Brain microvascular endothelial cell (primary cell): ENCODE results near the gene MTAP.

Experiments
- DNase-seq: peaks from one replicate; pipeline ENCODE4 v3.0.0-alpha.2; 2020
- H3K27ac ChIP-seq: fragments of 250-450 bp; sonication (Bioruptor Pico); 2 replicates; pipeline ENCODE4 v1.5.1; 2020; ENCODE audit warnings: mild to moderate bottlenecking, moderate library complexity
- H3K27me3 ChIP-seq: fragments of 250-450 bp; sonication (Bioruptor Pico); replicated peaks from 2 replicates; pipeline ENCODE4 v1.5.1; 2020; ENCODE audit warnings: mild to moderate bottlenecking
- H3K36me3 ChIP-seq: fragments of 250-450 bp; sonication (Bioruptor Pico); replicated peaks from 2 replicates; pipeline ENCODE4 v1.5.1; 2020; ENCODE audit warnings: mild to moderate bottlenecking
- H3K4me3 ChIP-seq: 2 replicates; pipeline ENCODE4 v1.5.1; 2011; ENCODE audit warnings: low read depth, mild to moderate bottlenecking, control low read depth, low read length, moderate library complexity
- in situ Hi-C: cut with HindIII; loops from 2 replicates; pipeline ENCODE4 v1.10.0; 2017; ENCODE audit warnings: low sequenced_read_pairs, low pct_ligation_motif_present
- TF ChIP-seq, protein P1 (sequence below): IDR thresholded peaks from 2 replicates; pipeline ENCODE4 v1.5.1; 2011; ENCODE audit warnings: low read depth, mild to moderate bottlenecking, moderate library complexity, low read length, control low read depth, inconsistent platforms; ENCODE audit errors: missing control alignments

The MTAP gene

DNA sequence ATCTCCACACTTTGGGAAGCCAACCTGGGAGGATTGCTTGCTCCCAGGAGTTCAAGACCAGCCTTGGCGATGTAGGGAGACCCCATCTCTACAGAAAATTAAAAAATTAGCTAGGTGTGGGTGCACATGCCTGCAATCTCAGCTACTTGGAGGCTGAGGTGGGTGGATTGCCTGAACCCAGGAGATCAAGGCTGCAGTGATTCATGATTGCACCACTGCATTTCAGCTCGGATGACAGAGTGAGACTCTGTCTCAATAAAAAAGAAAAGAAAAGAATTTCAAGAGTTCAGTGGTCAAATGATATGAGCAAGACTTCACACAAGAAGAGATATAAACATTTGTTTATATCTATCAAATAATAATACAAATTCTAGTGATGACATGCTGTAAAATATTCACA, 23.0 kb upstream of the MTAP start:
- DNase-seq: no peak
- TF ChIP-seq, protein P1, sequence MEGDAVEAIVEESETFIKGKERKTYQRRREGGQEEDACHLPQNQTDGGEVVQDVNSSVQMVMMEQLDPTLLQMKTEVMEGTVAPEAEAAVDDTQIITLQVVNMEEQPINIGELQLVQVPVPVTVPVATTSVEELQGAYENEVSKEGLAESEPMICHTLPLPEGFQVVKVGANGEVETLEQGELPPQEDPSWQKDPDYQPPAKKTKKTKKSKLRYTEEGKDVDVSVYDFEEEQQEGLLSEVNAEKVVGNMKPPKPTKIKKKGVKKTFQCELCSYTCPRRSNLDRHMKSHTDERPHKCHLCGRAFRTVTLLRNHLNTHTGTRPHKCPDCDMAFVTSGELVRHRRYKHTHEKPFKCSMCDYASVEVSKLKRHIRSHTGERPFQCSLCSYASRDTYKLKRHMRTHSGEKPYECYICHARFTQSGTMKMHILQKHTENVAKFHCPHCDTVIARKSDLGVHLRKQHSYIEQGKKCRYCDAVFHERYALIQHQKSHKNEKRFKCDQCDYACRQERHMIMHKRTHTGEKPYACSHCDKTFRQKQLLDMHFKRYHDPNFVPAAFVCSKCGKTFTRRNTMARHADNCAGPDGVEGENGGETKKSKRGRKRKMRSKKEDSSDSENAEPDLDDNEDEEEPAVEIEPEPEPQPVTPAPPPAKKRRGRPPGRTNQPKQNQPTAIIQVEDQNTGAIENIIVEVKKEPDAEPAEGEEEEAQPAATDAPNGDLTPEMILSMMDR: no peak
- in situ Hi-C loops: no loop called here
- Histone ChIP-seq H3K27ac (no peak overlapping the region), H3K27me3 (no peaks in the 10 kb centered on the region), H3K36me3 (no peaks in the 10 kb centered on the region), H3K4me3 (no peak overlapping the region)

DNA sequence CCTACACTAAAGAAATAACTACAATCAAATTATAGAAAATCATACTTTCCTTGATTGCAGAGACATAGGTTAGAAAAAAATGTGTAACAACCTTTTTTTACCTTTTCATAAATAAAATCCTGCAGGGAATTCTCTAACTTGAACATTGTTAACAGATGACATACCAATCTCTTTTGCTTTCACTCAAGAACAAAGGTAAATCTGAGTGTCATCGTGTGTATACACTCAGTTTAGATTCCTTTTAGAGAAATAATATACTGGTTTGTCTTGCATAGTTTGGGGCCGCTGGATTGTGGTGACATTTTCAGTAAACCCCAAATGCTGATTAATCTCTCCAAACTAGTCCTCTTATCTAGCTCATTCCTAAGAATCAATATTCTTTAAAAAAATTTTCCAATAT, 20.8 kb upstream of the MTAP start:
- Histone ChIP-seq H3K27me3 (no peaks in the 10 kb centered on the region), H3K4me3 (no peak overlapping the region), H3K27ac (no peak overlapping the region), H3K36me3 (no peaks in the 10 kb centered on the region)
- in situ Hi-C loops: loop anchor here (10.0 kb wide), 1 partner anchor 67 kb away; no protein-coding TSS in a partner anchor
- TF ChIP-seq, protein P1: no peak
- DNase-seq: no peak

DNA sequence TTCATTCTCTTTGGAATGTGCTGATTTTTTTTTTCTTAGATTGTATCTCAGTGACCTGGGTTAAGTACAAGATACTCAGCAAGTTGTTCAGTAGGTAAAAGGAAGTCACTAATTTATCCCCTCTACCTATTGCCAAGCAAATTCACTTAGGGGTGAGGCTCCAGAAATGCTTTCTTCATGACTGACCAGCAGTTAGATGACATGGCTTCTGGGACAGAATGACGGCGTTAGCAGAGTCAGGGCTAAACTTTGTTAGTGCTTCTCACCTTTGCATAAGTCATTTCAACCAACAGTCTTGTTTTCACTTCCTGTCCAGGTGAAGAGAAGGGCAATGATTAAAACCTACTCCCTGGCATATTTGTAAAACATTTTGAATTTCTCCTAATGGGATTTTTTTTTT, 20.2 kb upstream of the MTAP start:
- TF ChIP-seq, protein P1: no peak
- Histone ChIP-seq H3K36me3 (no peaks in the 10 kb centered on the region), H3K27me3 (no peaks in the 10 kb centered on the region), H3K27ac (no peak overlapping the region), H3K4me3 (no peak overlapping the region)
- DNase-seq: no peak
- in situ Hi-C loops: loop anchor here (10.0 kb wide), 1 partner anchor 67 kb away; no protein-coding TSS in a partner anchor

DNA sequence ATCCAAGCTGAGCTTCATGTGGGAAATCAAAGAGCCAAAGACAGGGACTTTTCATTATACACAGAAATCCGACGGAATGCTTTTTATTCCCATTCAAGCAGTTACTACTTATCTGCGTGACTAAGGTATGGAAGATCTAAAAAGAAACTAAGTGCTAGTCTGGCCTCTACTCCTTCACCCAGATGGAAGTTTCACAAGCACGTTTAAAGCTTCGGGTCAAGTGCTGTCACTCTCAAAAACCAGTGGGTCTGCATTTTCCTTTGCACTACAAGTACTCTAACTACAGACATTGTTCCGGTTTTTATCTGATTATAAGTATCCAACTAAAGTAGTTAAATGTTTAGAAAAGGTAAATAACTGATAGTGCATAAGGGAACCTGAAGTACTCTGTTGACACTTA, 13.7 kb upstream of the MTAP start:
- no peaks in the 10 kb centered on the region for H3K27me3 ChIP-seq
- in situ Hi-C loops: loop anchor here (10.0 kb wide), 1 partner anchor 74 kb away; no protein-coding TSS in a partner anchor
- no peak for DNase-seq
- no peak overlapping the region for H3K27ac ChIP-seq
- TF ChIP-seq, protein P1: no peak
- H3K4me3 ChIP-seq: no peak overlapping the region
- H3K36me3 ChIP-seq: no peaks in the 10 kb centered on the region

DNA sequence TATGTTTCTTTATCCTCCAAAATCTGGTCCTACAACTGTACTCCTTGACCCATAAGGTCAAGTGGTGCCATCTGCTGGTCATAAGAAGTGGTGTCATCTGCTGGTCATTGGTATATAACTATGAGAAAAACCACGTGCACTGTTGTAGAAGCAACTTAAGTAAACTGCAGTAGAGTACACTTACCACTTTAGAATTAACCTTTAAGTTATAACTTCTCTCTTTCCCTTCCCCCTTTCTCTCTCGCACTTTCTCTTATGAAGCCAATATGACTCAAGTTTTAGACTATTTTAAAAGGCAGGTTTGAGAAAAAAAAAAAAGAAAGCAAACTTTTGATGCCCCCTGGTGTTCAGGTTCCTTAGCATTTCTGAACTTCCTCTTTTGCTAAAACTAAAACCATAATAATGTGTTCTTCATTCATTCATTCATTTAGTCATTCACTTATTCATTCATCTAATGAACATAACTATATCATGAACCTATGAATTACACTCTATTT, 12.8 kb upstream of the MTAP start:
- Histone ChIP-seq H3K27ac (no peak overlapping the region), H3K36me3 (no peaks in the 10 kb centered on the region), H3K27me3 (no peaks in the 10 kb centered on the region), H3K4me3 (peak overlapping the region; percentile 31)
- TF ChIP-seq, protein P1: peak; percentile 73
- peak; percentile 73 for DNase-seq
- in situ Hi-C loops: loop anchor here (10.0 kb wide), 1 partner anchor 75 kb away; no protein-coding TSS in a partner anchor

DNA sequence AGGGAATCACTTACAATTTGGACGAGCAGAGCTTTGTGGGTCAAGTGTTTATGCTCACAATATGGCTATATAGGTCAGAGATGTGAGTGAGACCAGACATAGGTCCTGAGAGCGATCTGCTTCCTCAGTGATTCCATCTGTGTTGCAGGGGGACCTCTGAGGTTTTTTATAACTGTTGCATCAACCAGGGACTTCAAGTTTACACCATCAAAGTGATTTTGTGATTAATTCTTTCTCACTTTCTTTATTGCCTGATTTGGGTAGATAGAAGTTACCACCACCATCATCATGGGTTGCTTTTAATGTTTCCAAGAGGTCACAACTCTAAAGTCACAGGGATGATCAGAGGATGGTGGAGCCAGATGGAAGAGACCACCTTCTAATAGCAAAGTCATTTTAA, 7.0 kb upstream of the MTAP start:
- Histone ChIP-seq H3K36me3 (no peaks in the 10 kb centered on the region), H3K27ac (no peak overlapping the region), H3K4me3 (no peak overlapping the region), H3K27me3 (no peaks in the 10 kb centered on the region)
- DNase-seq: no peak
- TF ChIP-seq, protein P1: no peak
- in situ Hi-C loops: no loop called here
